Measurements from ENCODE around the gene SS18L1.

DNA sequence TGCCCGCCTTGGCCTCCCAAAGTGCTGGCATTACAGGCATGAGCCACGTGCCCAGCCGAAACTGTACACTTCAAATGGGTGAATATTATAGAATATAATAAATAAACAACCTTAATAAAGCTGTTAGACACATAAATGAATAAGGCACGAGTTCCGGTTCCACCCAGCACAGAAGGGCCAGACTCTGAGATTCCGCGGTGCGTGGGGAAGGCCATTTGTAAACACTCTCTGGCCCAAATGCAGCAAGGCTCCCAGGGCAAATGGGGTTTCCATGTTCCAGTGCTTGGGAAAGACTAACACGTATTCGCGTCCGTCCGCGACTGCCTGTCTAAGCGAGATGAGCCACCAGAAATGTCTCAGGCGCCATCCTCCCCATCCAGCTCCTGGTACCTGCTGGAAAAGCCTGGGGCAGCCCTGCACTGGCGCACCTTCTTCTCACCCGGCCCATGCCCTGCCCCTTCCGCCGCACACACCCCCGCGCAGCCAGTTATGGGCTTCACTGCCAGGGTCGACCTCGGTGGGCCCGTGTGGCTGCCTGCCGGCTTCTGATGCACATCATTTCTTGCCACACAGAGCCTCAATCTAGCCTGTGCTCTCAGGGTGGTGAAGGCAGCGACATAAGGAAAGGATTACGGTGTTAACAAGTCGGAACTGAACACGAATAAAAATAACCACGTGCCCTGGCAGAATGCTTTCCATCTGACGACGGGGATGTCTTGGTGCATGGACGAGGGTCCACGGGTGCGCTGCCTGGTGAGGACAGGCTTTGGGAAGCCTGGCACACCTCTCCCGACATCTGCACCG, 26.8 kb upstream of the SS18L1 start:
- no peak for TF ChIP-seq EZH2 (IDR thresholded peaks at IDR 0.05; ENCODE audit: low read length, unreplicated experiment)
- TF ChIP-seq, protein P1, sequence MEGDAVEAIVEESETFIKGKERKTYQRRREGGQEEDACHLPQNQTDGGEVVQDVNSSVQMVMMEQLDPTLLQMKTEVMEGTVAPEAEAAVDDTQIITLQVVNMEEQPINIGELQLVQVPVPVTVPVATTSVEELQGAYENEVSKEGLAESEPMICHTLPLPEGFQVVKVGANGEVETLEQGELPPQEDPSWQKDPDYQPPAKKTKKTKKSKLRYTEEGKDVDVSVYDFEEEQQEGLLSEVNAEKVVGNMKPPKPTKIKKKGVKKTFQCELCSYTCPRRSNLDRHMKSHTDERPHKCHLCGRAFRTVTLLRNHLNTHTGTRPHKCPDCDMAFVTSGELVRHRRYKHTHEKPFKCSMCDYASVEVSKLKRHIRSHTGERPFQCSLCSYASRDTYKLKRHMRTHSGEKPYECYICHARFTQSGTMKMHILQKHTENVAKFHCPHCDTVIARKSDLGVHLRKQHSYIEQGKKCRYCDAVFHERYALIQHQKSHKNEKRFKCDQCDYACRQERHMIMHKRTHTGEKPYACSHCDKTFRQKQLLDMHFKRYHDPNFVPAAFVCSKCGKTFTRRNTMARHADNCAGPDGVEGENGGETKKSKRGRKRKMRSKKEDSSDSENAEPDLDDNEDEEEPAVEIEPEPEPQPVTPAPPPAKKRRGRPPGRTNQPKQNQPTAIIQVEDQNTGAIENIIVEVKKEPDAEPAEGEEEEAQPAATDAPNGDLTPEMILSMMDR (conservative IDR thresholded peaks at IDR 0.05; ENCODE audit: low read depth, low read length), result no peak
